PC-3 (cell line): Measurements from ENCODE around the gene KCNH4. TPM values are rescaled to one million over a fixed set of nuclear protein-coding genes. Genes with fewer than 3 reads are reported as not detected.

Experiments
- ATAC-seq: fragments of 200-7000 bp; cut with Tn5 transposase; 2 replicates; pipeline ENCODE4 v1.9.1; 2020; ENCODE audit warnings: mild to moderate bottlenecking, moderate library complexity
- BruUV-seq: library from RNA; stranded (reverse); fragments of 400-500 nt; replicated peaks from 2 replicates; lab custom pipeline; 2021; lab: Mats Ljungman, UMichigan
- CTCF ChIA-PET: fragments of 300-600 bp; sonication (Branson Sonifier 250); formaldehyde crosslinking; loops from one replicate; lab custom pipeline; 2022; ENCODE audit warnings: antibody characterized with exemption; lab: Charles Lee
- POLR2A ChIA-PET: fragments of 300-600 bp; sonication (Branson Sonifier 250); formaldehyde crosslinking; loops from one replicate; lab custom pipeline; 2022; ENCODE audit warnings: antibody characterized with exemption; ENCODE audit not compliant: unreplicated experiment; lab: Charles Lee
- DNase-seq: peaks from one replicate; pipeline ENCODE4 v3.0.0-alpha.2; 2015
- H2AFZ ChIP-seq: fragments of 300-600 bp; sonication (generic); 2 replicates; pipeline ENCODE4 v1.6.0; 2016; ENCODE audit warnings: antibody characterized with exemption, low read length
- H3F3A ChIP-seq: fragments of 300-600 bp; sonication (generic); one replicate; pipeline ENCODE4 v1.6.0; 2017; ENCODE audit warnings: antibody characterized with exemption, low read length, control low read depth, mild to moderate bottlenecking; ENCODE audit not compliant: unreplicated experiment
- H3K27ac ChIP-seq: fragments of 300-600 bp; sonication (generic); 2 replicates; pipeline ENCODE4 v1.5.1; 2016; ENCODE audit warnings: mild to moderate bottlenecking, low read length
- H3K27me3 ChIP-seq: fragments of 300-600 bp; sonication (generic); 2 replicates; pipeline ENCODE4 v1.6.1; 2016; ENCODE audit warnings: low read length, mixed read lengths
- H3K36me3 ChIP-seq: fragments of 300-600 bp; sonication (generic); 2 replicates; pipeline ENCODE4 v1.6.1; 2016; ENCODE audit warnings: low read depth, mixed run types, low read length, mixed read lengths
- H3K4me1 ChIP-seq: fragments of 300-600 bp; sonication (generic); 2 replicates; pipeline ENCODE4 v1.5.1; 2016; ENCODE audit warnings: low read length; ENCODE audit not compliant: insufficient read depth
- H3K4me2 ChIP-seq: fragments of 300-600 bp; sonication (generic); 2 replicates; pipeline ENCODE4 v1.6.0; 2016; ENCODE audit warnings: low read length
- H3K4me3 ChIP-seq: fragments of 300-600 bp; sonication (generic); 2 replicates; pipeline ENCODE4 v1.5.1; 2016; ENCODE audit warnings: mild to moderate bottlenecking, low read length, mixed read lengths
- H3K79me2 ChIP-seq: fragments of 300-600 bp; sonication (generic); 2 replicates; pipeline ENCODE4 v1.6.1; 2017; ENCODE audit warnings: low read length, mixed read lengths
- H3K9ac ChIP-seq: fragments of 300-600 bp; sonication (generic); 2 replicates; pipeline ENCODE4 v1.6.0; 2016; ENCODE audit warnings: mild to moderate bottlenecking, low read length
- H3K9me2 ChIP-seq: fragments of 300-600 bp; sonication (generic); replicated peaks from 2 replicates; pipeline ENCODE4 v1.6.1; 2016; ENCODE audit warnings: mixed run types, low read length, mixed read lengths
- H3K9me3 ChIP-seq: fragments of 300-600 bp; sonication (generic); 2 replicates; pipeline ENCODE4 v1.6.1; 2016; ENCODE audit warnings: low read length, mixed read lengths
- H4K20me1 ChIP-seq: fragments of 300-600 bp; sonication (generic); 2 replicates; pipeline ENCODE4 v1.6.1; 2016; ENCODE audit warnings: low read length, mixed read lengths
- CTCF ChIP-seq: fragments of 300-600 bp; sonication (generic); conservative IDR thresholded peaks from 2 replicates; pipeline ENCODE4 v1.5.1; 2017; ENCODE audit warnings: antibody characterized with exemption, low read depth, mild to moderate bottlenecking, low read length
- EZH2 ChIP-seq: fragments of 300-600 bp; sonication (generic); IDR thresholded peaks from one replicate; pipeline ENCODE4 v1.6.1; 2017; ENCODE audit warnings: antibody characterized with exemption, mild to moderate bottlenecking, low read length; ENCODE audit not compliant: unreplicated experiment
- EZH2phosphoT487 ChIP-seq: fragments of 300-600 bp; sonication (generic); IDR thresholded peaks from 2 replicates; pipeline ENCODE4 v1.6.1; 2018; ENCODE audit warnings: mild to moderate bottlenecking, antibody characterized with exemption, low read length, borderline replicate concordance
- intact Hi-C: fragments of 100-400 bp; cut with micrococcal nuclease; formaldehyde crosslinking; loops from 2 replicates; pipeline ENCODE4 v1.9.0; 2023
- total RNA-seq: library from RNA; depleted of rRNA; stranded (reverse); fragments of >200 nt; gene quantifications from 2 replicates; pipeline ENCODE4 v1.2.3, GENCODE V29; 2014

KCNH4 gene
- total RNA-seq, 1 experiment from 2014 or later: not detected

- H3K4me3 ChIP-seq: no peak within 1 kb of the TSS
- H3K4me1 ChIP-seq: no peaks in the 10 kb centered on the region
Observed at GRCh38 chr17:42184713-42185620, 4.0 kb upstream of the KCNH4 start, which contains the start of gene HCRT. Gene HCRT, minus strand, starts transcription at chr17:42185452. Its CDS starts 87 bp downstream, at chr17:42185365.

GRCh38 chr17:42183741-42184711, 3.1 kb upstream of the KCNH4 start:
- Histone ChIP-seq H3K9ac (no peak overlapping the region), H4K20me1 (no peaks in the 10 kb centered on the region), H3K4me2 (no peak overlapping the region), H3K4me1 (no peaks in the 10 kb centered on the region), H3K27ac (no peak overlapping the region), H3K79me2 (no peaks in the 10 kb centered on the region), H3F3A (no peaks in the 10 kb centered on the region), H3K36me3 (no peaks in the 10 kb centered on the region), H3K9me3 (no peaks in the 10 kb centered on the region), H3K4me3 (no peak overlapping the region), H3K27me3 (no peaks in the 10 kb centered on the region), H2AFZ (no peak overlapping the region), H3K9me2 (no peaks in the 10 kb centered on the region)
- TF ChIP-seq EZH2: no peak
- no peak for TF ChIP-seq EZH2phosphoT487
- no peak for TF ChIP-seq CTCF
- ATAC-seq: no peak
- ChIA-PET POLR2A (no interaction called here), CTCF (no interaction called here)
- intact Hi-C loops: no loop called here
- no peak for DNase-seq
- no TSS peak for BruUV-seq

More at GRCh38 chr17:42184713-42185620, 4.0 kb upstream of the KCNH4 start, which contains the start of gene HCRT:
- no TSS peak for BruUV-seq
- no peaks in the 10 kb centered on the region for H4K20me1 ChIP-seq
- ChIA-PET POLR2A (no interaction called here), CTCF (no interaction called here)
- no peaks in the 10 kb centered on the region for H3K27me3 ChIP-seq
- no peak within 1 kb of the TSS for H3K9ac ChIP-seq
- H3K9me2 ChIP-seq: no peaks in the 10 kb centered on the region
- H3K36me3 ChIP-seq: no peaks in the 10 kb centered on the region
- TF ChIP-seq EZH2phosphoT487: no peak
- TF ChIP-seq CTCF: no peak
- TF ChIP-seq EZH2: no peak
- DNase-seq (no peak), ATAC-seq (no peak)
- H3K4me2 ChIP-seq: no peak within 1 kb of the TSS
- no peaks in the 10 kb centered on the region for H3K9me3 ChIP-seq
- no peak within 1 kb of the TSS for H2AFZ ChIP-seq
- intact Hi-C loops: no loop called here
- no peak within 1 kb of the TSS for H3K27ac ChIP-seq
- no peaks in the 10 kb centered on the region for H3K79me2 ChIP-seq
- H3F3A ChIP-seq: no peaks in the 10 kb centered on the region
